NCI-H82 (cell line): ENCODE measurements around the gene ARFGAP1.
A peak's percentile ranks its signal among the peaks of the same experiment; 100 is the strongest.

Experiments
- DNase-seq: peaks from one replicate; lab custom pipeline; 2025; lab: John Stamatoyannopoulos, UW

Gene ARFGAP1

DNA sequence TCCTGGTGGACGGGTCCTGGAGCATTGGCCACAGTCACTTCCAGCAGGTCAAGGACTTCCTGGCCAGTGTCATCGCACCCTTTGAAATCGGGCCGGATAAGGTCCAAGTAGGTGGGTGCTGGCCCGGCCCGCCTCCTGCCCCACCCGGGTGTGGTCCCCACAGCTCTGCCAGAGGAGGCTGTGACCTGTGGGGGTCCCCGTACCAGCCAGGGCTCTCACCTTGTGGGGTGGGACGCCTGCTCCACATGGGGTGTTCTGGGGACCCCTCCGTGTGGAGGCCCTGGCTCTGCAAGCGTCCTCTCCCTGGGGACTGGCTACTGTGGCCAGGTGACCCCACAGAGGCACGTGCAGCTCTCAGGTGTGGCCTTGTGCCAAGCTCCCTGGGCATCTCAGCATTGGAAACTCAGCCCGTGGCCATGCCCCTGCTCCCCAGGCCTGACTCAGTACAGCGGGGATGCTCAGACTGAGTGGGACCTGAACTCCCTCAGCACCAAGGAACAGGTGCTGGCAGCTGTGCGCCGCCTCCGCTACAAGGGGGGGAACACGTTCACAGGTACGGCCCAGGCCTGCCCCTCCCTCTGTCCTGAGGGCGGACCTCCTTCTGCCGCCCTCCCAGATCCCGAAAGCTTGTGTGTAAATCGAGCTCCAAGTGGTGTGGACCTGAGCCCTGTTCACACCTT, 35.1 kb downstream of the ARFGAP1 start:
- DNase-seq, result no peak

GRCh38 chr20:63308218-63308911, 35.8 kb downstream of the ARFGAP1 start:
- DNase-seq, result no peak

GRCh38 chr20:63309261-63310071, 36.9 kb downstream of the ARFGAP1 start:
- DNase-seq, result peak; percentile 61

- no peak for DNase-seq
These were observed 37.8 kb downstream of the ARFGAP1 start for GRCh38 chr20:63310265-63310991.

GRCh38 chr20:63311186-63311832, 38.7 kb downstream of the ARFGAP1 start:
- DNase-seq, result no peak

DNA sequence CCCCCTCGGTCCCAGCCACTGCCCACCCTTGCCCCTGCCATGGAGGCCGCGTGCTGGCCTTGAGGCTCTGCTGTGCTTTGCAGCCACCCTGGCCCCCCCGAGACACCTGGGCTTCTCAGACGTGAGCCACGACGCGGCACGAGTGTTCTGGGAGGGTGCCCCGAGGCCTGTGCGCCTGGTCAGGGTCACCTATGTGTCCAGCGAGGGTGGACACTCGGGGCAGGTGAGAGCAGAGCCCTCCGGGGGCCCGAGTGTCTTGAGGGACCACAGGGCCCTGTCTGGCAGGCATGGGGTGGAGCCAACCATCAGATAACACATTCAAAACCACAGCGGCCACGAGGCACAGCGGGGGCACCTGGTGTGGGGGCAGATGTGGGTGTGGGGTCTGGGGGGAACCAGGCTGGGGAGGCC, 39.2 kb downstream of the ARFGAP1 start:
- DNase-seq, result no peak

- DNase-seq, result no peak
These were observed 39.7 kb downstream of the ARFGAP1 start for GRCh38 chr20:63312273-63312672.

- no peak for DNase-seq
These were observed 40.2 kb downstream of the ARFGAP1 start for GRCh38 chr20:63312690-63313348.

- DNase-seq, result no peak
These were observed 40.9 kb downstream of the ARFGAP1 start for GRCh38 chr20:63313349-63314014.

DNA sequence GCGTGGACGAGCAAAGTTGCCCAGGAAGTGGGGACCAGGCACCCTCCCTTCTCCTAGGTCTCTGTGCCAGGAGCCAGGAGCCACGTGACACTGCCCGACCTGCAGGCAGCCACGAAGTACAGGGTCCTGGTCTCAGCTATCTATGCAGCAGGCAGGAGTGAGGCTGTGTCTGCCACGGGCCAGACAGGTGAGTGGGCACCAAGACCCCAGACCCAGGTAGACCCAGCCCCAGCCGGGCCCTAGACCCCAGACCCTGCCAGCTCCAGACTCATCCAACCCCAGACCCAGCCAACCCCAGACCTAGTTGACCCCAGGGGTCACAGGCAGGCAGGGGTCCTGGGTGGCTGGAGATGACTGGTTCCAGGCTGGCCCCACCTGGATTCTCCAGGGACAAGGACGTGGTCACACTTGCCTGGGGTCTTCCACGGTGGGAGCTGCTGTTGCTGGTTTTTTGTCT, 41.4 kb downstream of the ARFGAP1 start:
- DNase-seq, result no peak

GRCh38 chr20:63314566-63315239, 42.1 kb downstream of the ARFGAP1 start:
- DNase-seq, result no peak

- no peak for DNase-seq
These were observed 42.7 kb downstream of the ARFGAP1 start for GRCh38 chr20:63315240-63315689.

GRCh38 chr20:63315731-63316491, 43.3 kb downstream of the ARFGAP1 start:
- DNase-seq, result no peak

- DNase-seq, result no peak
These were observed 43.9 kb downstream of the ARFGAP1 start for GRCh38 chr20:63316502-63316921.

DNA sequence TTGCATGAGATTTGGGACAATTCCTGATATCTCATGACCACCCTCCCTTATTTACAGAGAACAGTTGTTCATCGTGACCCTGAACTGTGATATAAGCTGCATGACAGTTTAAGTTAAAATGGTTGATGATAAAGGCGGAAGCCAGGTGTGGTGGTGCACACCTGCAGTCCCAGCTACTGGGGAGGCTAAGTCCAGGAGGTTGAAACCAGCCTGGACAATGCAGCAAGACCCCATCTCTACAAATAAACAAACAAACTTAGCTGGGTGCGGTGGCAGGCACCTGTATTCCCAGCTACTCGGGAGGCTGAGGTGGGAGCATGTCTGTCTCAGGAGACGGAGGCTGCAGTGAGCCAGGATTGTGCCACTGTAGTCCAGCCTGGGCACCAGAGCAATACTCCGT, 44.4 kb downstream of the ARFGAP1 start:
- no peak for DNase-seq

DNA sequence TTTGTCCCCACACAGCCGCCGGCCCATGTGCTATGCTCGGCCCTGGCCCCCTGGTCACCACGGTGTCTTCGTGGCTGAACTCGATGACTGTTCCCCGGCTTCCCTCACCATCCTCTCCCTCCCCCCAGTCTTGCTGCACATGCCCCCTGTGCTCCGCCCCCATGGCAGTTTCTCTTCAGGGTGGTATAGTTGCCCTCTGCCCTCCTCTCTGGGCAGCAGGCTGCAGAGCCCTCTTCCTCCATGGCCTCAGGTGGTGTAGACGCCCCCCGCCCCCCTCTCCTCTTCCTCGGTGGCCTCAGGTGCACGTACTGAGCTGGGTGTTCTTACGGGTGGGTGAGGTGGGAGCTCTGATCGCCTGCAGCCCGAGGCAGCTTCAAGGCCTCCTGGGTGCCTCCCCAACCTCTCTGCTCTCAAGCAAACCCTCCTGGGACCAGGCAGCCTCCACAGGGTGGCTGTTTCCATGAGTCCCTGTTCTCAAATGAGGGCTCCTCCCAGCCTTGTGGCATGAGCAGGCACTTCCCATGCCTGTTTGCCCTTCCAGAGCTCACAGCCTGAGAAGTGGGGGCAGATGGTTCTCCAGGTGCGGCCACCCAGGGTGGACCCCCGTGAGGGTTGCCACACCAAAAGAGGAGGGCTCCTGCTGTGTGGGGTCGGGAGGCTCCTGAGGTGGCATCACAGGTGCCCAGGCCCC, 45.1 kb downstream of the ARFGAP1 start:
- DNase-seq, result no peak

DNA sequence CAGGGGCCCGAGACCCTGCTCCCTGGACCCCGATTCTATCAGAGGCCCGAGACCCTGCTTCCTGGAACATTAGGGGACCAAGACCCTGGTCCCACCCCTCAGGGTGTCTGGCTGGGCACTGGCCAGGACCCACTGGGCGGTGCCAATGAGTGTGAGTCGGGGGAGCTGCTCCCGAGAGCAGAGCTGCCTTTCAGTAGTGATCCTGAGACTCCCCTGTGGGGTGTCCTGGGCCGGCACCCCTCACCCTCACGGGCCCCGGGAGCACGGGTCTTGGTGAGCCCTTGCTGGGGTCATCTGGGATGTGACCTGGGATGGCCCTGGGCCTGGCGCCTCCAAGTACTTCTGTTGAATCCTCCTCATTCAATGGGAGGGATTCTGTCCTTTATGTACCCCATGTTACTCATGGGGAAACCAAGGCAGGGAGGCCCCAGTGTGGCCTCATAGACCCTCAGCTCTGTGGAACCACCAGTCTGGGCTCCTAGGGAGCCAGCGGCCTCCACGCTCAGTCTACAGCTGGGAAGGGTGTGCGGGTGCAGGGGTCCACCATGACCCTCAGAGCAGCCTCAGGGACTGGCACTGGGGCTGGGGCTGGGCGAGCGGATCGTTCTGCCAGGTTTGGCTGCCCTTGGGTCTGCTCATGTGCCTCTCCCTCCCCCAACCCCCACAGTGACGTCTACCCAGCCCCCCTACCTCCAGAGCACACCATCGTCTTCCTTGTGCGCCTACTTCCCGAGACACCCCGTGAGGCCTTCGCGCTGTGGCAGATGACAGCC, 46.0 kb downstream of the ARFGAP1 start:
- no peak for DNase-seq
